ENCODE data around the gene CACNA1C.

The CACNA1C gene

GRCh38 chr12:2541631-2542204 is 488.9 kb downstream of the CACNA1C start:
- no peak for DNase-seq

- peak; percentile 85 for DNase-seq
Observed at GRCh38 chr12:2543801-2544200, 491.0 kb downstream of the CACNA1C start.

GRCh38 chr12:2544230-2544629 is 491.4 kb downstream of the CACNA1C start:
- peak; percentile 74 for DNase-seq

GRCh38 chr12:2547273-2548044 is 494.7 kb downstream of the CACNA1C start:
- no peak for DNase-seq

GRCh38 chr12:2548081-2548480 is 495.3 kb downstream of the CACNA1C start:
- no peak for DNase-seq

GRCh38 chr12:2550561-2551411 is 498.0 kb downstream of the CACNA1C start:
- peak; percentile 14 for DNase-seq

- DNase-seq: no peak
Observed at GRCh38 chr12:2551412-2551900, 498.7 kb downstream of the CACNA1C start.

GRCh38 chr12:2552000-2552756 is 499.4 kb downstream of the CACNA1C start:
- DNase-seq: no peak

- peak; percentile 18 for DNase-seq
Observed at GRCh38 chr12:2553388-2554126, 500.8 kb downstream of the CACNA1C start.

- no peak for DNase-seq
Observed at GRCh38 chr12:2555487-2556082, 502.8 kb downstream of the CACNA1C start.

- DNase-seq: no peak
Observed at GRCh38 chr12:2557597-2557996, 504.8 kb downstream of the CACNA1C start.

- DNase-seq: no peak
Observed at GRCh38 chr12:2559931-2560330, 507.1 kb downstream of the CACNA1C start.

- no peak for DNase-seq
Observed at GRCh38 chr12:2560356-2560755, 507.6 kb downstream of the CACNA1C start.

- no peak for DNase-seq
Observed at GRCh38 chr12:2561367-2561766, 508.6 kb downstream of the CACNA1C start.

- no peak for DNase-seq
Observed at GRCh38 chr12:2562400-2562799, 509.6 kb downstream of the CACNA1C start.

- no peak for DNase-seq
Observed at GRCh38 chr12:2563709-2564108, 510.9 kb downstream of the CACNA1C start.

- DNase-seq: no peak
Observed at GRCh38 chr12:2566161-2566560, 513.4 kb downstream of the CACNA1C start.

- no peak for DNase-seq
Observed at GRCh38 chr12:2567711-2568110, 514.9 kb downstream of the CACNA1C start.

- DNase-seq: no peak
Observed at GRCh38 chr12:2570562-2570961, 517.8 kb downstream of the CACNA1C start.

- no peak for DNase-seq
Observed at GRCh38 chr12:2574355-2574935, 521.7 kb downstream of the CACNA1C start.

GRCh38 chr12:2575245-2575644 is 522.5 kb downstream of the CACNA1C start:
- no peak for DNase-seq
